AG04449 (cell line): ENCODE measurements around the gene CFAP298.
A peak's percentile ranks its signal among the peaks of the same experiment; 100 is the strongest.

Experiments used
- CTCF ChIA-PET: fragments of 350-600 bp; formaldehyde crosslinking; extraction: SDS; loops from one replicate; lab custom pipeline; 2021; ENCODE audit warnings: antibody characterized with exemption; lab: Yijun Ruan, JAX
- POLR2A ChIA-PET: fragments of 400-600, 350-600 bp; formaldehyde crosslinking; extraction: SDS; loops from one replicate; lab custom pipeline; 2020; ENCODE audit warnings: antibody characterized with exemption, inconsistent platforms; lab: Yijun Ruan, JAX
- DNase-seq: peaks from one replicate; pipeline ENCODE4 v3.0.0-alpha.2; 2010; ENCODE audit warnings: low read depth, low spot score
- H3K4me3 ChIP-seq: 2 replicates; pipeline ENCODE4 v1.5.1; 2011; ENCODE audit warnings: low read depth, mild to moderate bottlenecking, control low read depth, low read length
- CTCF ChIP-seq: IDR thresholded peaks from one replicate; pipeline ENCODE4 v1.5.1; 2011; ENCODE audit warnings: mild to moderate bottlenecking, moderate library complexity, low read length, control low read depth, inconsistent platforms; ENCODE audit not compliant: insufficient read depth; ENCODE audit errors: missing control alignments

Gene CFAP298

GRCh38 chr21:32585042-32585710 lies 27.0 kb downstream of the CFAP298 start, which contains the start of gene TCP10L:
TCP10L (minus strand) TSS chr21:32585523; CDS start chr21:32584304, 1,219 bp downstream.
- DNase-seq, result no peak
- ChIA-PET POLR2A (no interaction called here), CTCF (interaction anchor here (1.5 to 1.8 kb wide), 3 partner anchors 16 to 182 kb away, joined by 4 to 9 read pairs (median 9); no protein-coding TSS in a partner anchor)
- H3K4me3 ChIP-seq, result no peak within 1 kb of the TSS
- no peak for TF ChIP-seq CTCF

GRCh38 chr21:32584472-32584871 lies 27.7 kb downstream of the CFAP298 start:
- ChIA-PET CTCF (interaction anchor here (1.5 to 1.8 kb wide), 3 partner anchors 15 to 181 kb away, joined by 4 to 9 read pairs (median 9); no protein-coding TSS in a partner anchor), POLR2A (no interaction called here)
- H3K4me3 ChIP-seq, result no peak overlapping the region
- no peak for TF ChIP-seq CTCF
- DNase-seq, result no peak

- CTCF ChIA-PET, result interaction anchor here (2.1 to 17.5 kb wide), 2 partner anchors 19 to 174 kb away, joined by 10 to 218 read pairs; partner anchors contain the start of gene EVA1C
- DNase-seq, result no peak
These were observed 30.4 kb downstream of the CFAP298 start for GRCh38 chr21:32581732-32582131.

GRCh38 chr21:32580949-32581348 lies 31.2 kb downstream of the CFAP298 start:
- TF ChIP-seq CTCF, result no peak
- POLR2A ChIA-PET, result no interaction called here
- DNase-seq, result no peak
- CTCF ChIA-PET, result interaction anchor here (0.8 to 17.5 kb wide), 6 partner anchors 11 to 173 kb away, joined by 4 to 218 read pairs (median 6); partner anchors contain the start of gene EVA1C
- H3K4me3 ChIP-seq, result no peak overlapping the region

More at GRCh38 chr21:32581732-32582131, 30.4 kb downstream of the CFAP298 start:
- no peak for TF ChIP-seq CTCF
- H3K4me3 ChIP-seq, result no peak overlapping the region
- POLR2A ChIA-PET, result no interaction called here

- ChIA-PET CTCF (interaction anchor here (1.2 to 17.5 kb wide), 3 partner anchors 9 to 171 kb away, joined by 5 to 218 read pairs (median 12); partner anchors contain the start of gene EVA1C), POLR2A (no interaction called here)
- no peak overlapping the region for H3K4me3 ChIP-seq
- DNase-seq, result no peak
- peak; percentile 47 for TF ChIP-seq CTCF
These were observed 34.0 kb downstream of the CFAP298 start for GRCh38 chr21:32578107-32578691.

GRCh38 chr21:32576011-32576410 lies 36.2 kb downstream of the CFAP298 start:
- DNase-seq, result no peak
- TF ChIP-seq CTCF, result no peak
- CTCF ChIA-PET, result interaction anchor here (0.9 to 17.5 kb wide), 3 partner anchors 11 to 168 kb away, joined by 3 to 218 read pairs (median 12); partner anchors contain the start of gene EVA1C
- POLR2A ChIA-PET, result no interaction called here
- no peak overlapping the region for H3K4me3 ChIP-seq
